ENCODE data around the gene EXOC3. TPM values are rescaled to one million over a fixed set of nuclear protein-coding genes. Genes with fewer than 3 reads are reported as not detected.

Gene EXOC3
- polyA plus RNA-seq, 4 donors: 41.9 to 76.2 (median 52.6) TPM

DNA sequence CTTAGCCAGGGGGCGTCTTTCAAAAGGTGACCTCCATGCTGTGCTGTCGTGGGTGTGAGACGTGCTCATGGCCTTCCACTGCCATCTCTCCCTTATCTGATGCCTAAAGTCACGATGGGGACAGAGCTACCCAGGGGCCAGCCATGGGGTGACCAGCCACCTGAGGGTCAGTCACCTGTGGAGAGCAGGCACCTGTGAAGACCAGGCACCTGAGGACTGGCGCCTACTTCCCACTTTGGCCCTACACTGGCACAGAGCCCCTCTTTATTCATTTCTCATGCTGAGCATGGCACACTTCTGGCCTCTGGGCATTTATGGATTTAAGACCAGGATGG is 6.4 kb upstream of the EXOC3 start:
- no peak for DNase-seq (ENCODE audit: low read depth in 4 of 4, low spot score in 3 of 4)

DNA sequence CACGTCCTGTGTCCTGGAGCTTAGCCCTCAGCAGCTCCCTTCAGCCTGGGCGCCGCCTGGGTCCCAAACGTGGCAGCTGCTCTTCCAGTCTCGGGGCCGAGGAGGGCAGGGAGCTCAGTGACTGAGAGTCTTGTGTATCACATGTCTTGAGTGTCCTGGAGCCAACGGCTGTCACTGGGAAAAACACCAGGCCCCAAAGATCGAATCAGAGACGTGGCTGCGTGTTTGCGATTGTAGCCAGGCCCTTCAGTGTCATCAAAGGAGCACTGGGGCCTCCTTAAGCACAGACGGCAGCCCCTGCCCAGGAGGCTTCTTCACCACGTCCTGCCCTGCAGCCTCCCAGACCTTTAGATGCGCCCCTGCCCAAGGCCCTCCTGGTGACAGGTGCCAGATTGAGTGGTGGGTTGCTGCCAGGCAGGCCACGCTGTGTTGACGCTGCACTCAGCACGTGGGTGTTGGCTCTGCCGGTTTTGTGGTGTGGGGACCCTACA is 5.7 kb upstream of the EXOC3 start:
- DNase-seq (ENCODE audit: low read depth in 4 of 4, low spot score in 3 of 4): no peak

DNA sequence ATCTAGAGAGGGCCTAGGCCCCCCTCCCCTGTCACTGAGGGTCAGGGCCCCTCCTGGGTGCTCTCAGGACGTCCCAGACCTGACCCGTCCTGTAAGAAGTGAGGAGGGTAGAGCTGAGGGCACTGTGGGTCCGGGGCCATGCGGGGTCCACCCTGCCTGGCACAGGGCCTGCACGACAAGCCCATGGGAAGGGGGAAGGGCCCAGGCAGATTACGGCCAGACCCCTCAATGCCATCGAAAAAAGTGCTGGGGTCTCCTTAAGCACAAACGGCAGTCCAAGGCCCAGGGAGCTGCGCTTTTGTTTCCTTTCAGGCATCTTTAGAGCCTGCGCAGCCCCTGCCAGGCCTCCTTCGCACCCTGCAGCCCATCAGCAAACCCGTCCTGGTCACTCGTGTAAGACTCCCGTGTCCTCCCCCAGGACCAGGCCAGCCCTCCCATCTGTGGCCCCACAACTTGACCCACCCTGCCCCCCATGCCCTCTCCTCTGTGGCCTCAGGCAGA is 4.4 kb upstream of the EXOC3 start:
- DNase-seq (ENCODE audit: low read depth in 4 of 4, low spot score in 3 of 4): no peak

DNA sequence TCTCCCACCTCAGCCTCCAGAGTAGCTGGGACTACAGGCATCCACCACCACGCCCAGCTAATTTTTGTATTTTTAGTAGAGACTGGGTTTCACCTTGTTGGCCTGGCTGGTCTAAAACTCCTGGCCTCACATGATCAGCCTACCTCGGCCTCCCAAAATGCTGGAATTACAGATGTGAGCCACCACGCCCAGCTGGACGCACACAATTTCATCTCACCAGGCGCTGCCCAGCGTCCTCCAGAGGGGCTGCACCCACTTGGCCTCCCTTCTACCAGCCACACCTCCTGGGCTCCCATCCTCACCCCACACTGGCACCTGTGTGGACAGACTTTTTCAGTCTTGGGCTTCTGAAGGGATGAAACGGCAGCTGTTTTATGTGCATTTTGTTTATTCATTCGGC is 3.8 kb upstream of the EXOC3 start:
- DNase-seq (ENCODE audit: low read depth in 4 of 4, low spot score in 3 of 4): no peak

DNA sequence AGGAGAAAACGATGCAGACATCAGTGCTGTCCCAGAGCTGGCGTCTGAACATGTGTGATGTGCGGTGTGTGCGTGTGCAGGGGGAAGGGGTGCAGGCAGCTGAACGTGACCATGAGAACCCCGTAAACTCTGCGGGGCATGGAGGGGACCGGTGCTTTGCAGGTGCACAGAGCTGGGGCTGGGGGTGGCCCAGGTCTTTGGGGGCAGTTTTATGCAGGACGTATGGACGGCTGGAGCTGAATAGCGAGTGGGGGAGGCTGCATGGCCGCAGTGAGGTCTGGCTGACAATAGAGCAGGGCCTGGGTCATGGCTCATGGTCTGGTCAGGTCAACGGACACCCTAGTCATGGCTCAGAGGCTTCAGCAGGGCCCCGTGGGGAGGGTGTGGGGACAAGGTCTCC is 3.3 kb upstream of the EXOC3 start:
- no peak for DNase-seq (ENCODE audit: low read depth in 4 of 4, low spot score in 3 of 4)

DNA sequence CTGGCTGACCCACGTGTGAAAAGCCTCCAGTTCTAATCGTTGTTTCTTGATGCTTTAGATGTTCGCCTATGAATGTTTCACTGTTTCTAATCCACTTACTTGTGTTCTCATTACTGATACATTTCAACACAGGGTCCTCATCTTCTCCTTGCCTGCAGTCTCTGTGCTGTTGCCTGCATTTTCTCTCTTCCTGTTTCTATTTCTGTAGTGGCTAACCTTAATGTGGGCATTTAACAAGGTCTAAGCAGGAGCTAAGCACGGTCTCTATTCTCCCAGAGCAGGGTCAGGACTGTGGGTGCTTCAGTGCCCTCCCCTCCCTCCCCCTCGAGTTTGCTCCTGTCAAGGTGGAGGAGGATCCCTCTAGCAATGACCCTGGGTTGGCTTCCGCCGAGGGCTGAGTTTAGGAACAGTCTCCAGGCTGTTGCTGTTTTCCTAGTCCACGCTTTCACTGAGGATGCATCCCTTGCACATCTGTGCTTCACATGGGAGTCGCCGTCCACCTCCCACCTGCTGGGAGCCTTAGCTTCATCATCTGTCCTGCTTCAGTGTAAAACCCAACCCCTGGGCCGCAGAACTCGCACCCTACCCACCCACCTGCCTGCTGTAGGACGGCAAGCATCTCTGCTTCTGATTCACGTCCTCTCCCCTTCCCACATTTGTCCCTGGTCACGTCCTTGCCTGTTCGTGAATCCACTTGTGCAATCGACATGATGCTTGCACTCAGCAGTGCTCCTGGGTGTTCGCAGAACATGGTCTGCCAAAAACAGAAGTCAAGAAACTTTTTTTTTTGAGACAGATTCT is 2.4 kb upstream of the EXOC3 start:
- no peak for DNase-seq (ENCODE audit: low read depth in 4 of 4, low spot score in 3 of 4)

DNA sequence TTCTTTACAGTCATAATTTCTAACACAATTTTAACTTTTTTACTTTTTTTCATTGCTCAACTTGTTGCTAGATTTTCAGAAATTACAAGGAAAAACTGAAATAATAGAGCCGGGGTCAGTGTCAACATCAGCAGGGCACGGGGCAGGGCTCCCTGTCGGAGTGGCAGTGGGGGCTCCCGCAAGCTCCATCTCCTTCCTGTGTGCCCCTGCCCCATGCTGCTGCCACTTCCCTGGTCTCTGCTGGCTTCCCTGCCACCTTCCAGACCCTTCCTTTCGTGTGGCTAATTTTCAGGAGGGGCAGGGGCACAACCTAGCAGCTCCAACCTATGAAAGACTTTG is 1.0 kb upstream of the EXOC3 start:
- no peak for DNase-seq (ENCODE audit: low read depth in 4 of 4, low spot score in 3 of 4)

DNA sequence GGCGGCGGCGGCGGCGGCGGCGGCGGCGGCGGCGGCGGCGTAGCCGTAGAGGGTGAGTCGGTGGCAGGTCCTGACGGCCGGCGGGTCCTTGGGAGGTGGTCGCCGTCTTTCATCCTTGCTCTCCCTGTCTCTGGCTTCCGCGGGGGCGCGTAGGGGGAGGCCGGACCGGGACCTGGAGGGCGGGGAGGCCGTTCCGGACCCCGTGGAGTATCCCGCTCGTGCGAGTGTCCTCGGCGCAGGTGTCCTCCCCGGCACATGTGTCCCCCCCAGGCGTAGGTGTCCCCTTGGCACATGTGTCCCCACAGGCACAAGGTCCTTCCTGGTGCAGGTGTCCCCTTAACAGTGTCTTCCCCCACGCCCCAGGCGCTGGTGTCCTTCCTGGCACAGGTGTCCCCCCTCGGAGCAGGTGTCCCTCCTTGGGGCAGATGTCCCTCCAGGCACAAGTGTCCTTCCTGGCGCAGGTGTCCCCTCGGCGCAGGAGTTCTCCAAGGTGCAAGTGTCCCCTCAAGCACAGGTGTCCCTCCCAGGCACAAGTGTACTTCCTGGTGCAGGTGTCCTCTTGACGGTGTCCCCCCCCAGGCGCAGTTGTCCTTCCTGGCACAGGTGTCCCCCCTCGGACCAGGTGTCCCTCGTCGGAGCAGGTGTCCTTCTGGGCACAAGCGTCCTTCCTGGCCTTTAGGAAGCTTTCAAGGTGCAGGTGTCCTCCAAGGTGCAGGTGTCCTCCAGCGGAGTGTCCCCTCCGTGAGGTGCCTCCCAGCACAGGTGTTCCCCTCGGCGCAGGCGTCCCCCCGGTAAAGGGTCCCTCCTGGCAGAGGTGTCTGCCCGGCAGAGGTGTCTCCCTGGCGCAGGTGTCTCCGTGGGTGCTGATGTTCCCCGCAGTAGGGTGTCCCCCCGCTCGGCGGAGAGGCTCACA is 519 bp downstream of the EXOC3 start:
- no peak for DNase-seq (ENCODE audit: low read depth in 4 of 4, low spot score in 3 of 4)

DNA sequence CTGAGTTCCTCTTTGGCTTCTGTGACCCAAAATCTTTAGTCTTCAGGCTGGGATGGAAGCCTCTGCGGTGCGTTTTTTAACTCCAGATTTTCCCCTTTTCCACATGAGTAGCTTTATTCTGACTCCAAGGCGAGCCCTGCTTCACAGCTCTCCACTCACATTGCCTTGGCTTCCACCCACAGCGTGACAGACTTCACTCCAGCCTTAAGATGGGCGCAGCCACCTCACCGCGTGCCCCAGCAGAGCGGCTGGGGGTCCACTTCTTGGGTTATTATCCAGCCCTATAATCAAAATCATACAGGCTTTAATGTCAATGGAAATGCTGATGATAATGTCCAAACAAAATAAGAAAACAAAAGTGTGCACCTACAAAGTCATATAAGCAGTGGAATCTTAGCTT is 1.2 kb downstream of the EXOC3 start:
- no peak for DNase-seq (ENCODE audit: low read depth in 4 of 4, low spot score in 3 of 4)

DNA sequence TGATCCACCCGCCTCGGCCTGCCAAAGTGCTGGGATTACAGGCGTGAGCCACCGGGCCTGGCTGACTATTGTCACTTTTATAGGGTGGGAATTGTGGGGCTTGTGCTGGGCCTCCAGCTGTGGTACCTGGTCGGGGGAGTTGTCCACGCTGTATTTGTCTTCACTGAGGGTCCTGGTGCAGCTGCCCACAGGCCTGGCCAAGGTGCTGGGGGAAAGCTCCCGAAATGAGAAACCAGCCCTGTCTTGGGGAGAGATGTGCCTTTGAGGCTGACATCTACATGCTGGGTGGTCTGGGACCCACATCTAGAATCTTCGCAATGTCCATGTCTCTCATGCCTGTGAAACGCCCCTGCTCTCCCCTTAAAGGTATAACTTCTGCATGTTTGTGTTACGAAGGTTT is 2.6 kb downstream of the EXOC3 start:
- DNase-seq (ENCODE audit: low read depth in 4 of 4, low spot score in 3 of 4): no peak

DNA sequence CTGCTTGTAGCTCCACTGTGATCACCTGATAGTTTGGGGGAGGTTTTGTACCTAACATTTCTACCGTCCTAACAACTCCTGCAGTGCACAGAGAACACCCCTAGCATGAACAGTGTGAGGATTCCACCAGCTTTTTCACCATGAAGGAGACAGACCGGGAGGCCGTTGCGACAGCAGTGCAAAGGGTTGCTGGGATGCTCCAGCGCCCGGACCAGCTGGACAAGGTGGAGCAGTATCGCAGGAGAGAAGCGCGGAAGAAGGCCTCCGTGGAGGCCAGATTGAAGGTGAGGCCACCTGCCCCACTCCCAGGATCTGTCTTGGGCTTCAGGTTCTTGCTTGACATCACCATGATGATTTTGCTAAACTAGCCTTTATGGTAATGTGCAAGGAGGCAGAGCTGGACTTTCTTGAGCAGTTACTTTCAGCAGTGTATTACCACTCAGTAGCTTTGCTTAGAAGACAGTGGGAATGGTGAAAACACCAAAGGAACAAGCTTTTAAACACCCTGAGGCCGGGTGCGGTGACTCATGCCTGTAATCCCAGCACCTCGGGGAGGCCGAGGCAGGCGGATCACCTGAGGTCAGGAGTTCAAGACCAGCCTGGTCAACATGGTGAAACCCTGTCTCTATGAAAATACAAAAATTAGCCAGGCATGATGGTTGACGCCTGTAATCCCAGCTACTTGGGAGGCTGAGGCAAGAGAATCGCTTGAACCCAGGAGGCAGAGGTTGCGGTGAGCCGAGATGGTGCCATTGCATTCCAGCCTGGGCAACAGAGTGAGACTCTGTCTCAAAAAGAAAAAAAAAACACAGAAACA is 3.3 kb downstream of the EXOC3 start:
- no peak for DNase-seq (ENCODE audit: low read depth in 4 of 4, low spot score in 3 of 4)

DNA sequence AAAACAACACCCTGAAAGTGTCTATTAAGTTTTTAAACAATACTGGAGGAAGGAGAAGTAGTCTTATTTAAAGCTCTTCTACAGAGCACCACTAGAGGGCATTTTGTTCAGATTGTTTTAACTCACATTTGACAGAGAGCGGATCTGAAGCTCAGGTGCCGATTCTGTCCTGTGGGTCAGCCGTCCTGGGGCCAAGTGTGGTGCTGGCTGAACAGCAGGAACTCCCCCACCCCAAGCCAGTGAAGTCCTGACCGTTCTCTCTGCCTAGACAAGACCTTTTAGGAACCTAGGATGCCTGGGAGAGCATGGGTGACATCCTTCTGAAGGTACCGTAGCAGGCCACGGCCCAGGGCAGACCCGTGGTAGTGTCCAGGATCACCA is 3.9 kb downstream of the EXOC3 start:
- no peak for DNase-seq (ENCODE audit: low read depth in 4 of 4, low spot score in 3 of 4)

DNA sequence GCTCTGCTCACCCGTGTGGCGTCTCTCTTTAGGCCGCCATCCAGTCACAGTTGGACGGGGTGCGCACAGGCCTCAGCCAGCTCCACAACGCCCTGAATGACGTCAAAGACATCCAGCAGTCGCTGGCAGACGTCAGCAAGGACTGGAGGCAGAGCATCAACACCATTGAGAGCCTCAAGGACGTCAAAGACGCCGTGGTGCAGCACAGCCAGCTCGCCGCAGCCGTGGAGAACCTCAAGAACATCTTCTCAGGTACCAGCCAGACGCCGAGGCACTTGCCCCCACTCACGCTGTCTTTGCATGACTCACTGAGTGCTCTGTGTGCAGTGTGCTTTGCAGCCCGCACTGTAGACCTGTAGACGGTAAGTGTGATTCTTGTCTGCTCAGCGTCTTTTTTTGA is 4.5 kb downstream of the EXOC3 start:
- no peak for DNase-seq (ENCODE audit: low read depth in 4 of 4, low spot score in 3 of 4)

DNA sequence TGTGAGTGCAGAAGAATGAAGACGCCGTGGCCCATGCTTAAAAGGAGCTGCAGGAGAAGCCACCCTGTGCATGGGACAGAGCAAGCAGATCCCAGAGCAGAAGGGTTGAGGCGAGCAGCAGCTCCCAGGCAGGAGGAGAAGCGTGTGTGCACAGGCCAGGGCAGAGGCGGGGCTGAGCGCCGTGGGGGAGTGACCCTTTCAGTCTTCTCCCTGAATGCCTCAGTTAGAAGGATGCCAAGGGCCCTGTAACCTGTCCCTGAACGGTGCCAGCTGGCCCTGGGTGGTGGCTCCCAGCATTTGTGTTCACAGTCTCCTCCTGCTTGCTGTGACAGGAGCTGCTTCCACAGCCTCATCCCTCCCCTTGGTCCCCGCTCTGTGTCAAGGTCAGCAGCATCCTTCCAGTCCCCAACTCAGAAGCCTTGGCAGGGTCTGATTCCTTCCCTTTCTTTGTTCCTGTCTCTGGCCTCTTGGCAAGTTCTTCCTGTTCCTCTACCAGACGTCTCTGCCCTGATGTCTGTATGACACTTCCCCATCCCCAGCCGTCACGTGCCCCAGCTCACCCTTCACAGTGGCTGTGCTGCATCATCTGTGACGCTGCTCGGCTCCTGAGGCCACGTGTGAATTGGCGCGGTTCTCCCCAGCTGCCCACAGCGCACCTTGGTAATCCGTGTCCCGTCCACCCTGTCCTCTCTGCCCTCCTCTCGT is 5.2 kb downstream of the EXOC3 start:
- DNase-seq (ENCODE audit: low read depth in 4 of 4, low spot score in 3 of 4): no peak

DNA sequence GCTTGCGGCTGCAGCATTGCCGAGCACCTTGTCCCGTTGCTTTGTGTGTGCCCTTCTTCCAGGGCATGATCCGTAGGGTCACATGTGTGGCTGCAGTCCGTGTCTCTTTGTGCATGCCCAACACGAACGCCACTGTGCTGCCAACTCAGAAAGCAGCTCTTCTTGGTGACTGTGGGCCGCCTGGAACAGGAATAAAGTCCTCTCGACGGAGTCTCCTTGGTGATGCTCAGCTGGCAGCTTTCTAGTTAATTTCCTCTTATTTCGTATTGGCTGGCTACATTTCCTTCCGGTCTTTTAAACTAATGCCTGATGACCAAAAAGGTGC is 5.8 kb downstream of the EXOC3 start:
- DNase-seq (ENCODE audit: low read depth in 4 of 4, low spot score in 3 of 4): no peak

DNA sequence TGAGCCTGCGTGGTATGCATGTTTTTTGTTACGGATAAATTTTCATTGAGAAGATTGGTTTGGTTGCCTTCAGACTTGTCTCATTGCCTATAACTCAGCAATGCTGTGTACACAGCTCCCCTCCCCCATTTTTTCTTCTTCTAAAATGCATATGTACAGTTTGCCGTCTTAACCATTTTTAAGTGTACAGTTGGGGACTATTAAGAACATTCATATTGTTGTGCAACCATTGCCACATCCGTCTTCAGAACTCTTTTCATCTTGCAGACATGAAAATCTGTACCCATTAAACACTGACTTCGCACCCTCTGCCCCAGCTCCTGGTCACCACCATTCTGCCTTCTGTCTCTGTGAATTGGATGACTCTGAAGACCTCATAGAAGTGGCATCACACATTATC is 6.2 kb downstream of the EXOC3 start:
- no peak for DNase-seq (ENCODE audit: low read depth in 4 of 4, low spot score in 3 of 4)

DNA sequence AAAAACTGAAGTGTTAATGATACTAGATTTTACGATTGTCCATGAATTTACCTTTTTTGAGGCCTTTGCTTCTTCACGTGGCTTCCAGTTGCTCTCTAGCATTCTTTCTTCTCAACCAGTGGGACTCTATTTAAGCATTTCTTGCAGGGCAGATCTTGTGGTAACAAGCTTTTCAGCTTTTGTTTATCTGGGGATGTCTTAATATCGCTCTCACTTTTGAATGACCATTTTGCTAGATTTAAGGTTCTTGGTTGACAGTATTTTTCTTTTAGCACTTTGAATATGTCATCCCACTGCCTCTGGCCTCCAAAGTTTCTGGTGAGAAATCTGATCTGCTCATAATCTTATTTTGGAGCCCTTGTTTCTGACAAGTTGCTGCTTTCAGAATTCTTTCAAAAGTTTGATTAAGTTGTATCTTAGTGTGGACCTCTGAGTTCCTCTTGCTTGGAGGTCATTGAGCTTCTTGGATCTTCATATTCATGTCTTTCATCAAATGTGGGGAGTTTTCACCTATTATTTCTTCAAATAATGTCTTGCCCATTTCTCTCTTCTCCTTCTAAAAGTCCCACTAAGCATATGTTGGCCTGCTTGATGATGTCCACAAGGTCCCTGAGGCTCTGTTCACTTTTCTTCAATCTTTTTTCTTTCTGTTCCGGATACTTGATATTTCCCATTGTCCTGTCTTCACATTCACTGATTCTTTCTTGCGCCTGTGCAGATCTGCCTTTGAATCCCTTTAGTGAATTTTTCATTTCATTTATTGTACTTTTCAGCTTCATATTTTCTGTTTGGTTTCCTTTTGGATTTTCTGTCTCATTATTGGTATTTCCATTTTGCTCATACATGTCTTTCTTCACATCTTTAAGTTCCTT is 8.8 kb downstream of the EXOC3 start:
- no peak for DNase-seq (ENCODE audit: low read depth in 4 of 4, low spot score in 3 of 4)

DNA sequence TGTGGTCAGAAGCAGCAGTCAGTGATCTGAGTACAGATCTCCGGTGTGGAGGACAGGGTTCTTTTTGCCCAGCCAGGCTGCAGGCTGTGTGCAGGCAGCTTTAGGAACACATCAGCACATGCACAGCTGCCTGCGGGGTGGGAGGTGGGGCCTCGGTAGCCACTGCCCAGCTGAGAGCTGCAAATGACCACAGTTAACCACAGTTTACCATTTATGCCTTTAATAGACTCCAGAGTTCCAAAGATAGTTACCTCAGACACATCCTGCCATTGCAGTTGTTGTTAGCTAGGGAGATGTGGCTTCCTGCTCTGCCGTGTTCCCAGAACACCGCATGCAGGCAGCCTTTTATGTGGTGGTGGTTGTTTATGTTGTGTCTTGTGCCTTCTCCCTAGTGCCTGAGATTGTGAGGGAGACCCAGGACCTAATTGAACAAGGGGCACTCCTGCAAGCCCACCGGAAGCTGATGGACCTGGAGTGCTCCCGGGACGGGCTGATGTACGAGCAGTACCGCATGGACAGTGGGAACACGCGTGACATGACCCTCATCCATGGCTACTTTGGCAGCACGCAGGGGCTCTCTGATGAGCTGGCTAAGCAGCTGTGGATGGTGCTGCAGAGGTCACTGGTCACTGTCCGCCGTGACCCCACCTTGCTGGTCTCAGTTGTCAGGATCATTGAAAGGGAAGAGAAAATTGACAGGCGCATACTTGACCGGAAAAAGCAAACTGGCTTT is 10.2 kb downstream of the EXOC3 start:
- no peak for DNase-seq (ENCODE audit: low read depth in 4 of 4, low spot score in 3 of 4)

Data from left renal pelvis (tissue), 4 donors.